Panc1 (cell line): ENCODE measurements around the gene SCAMP3. TPM values are rescaled to one million over a fixed set of nuclear protein-coding genes. Genes with fewer than 3 reads are reported as not detected.

ENCODE experiments used
- ATAC-seq: fragments of 200-7000 bp; cut with Tn5 transposase; 2 replicates; pipeline ENCODE4 v1.9.1; 2020; ENCODE audit warnings: mild to moderate bottlenecking, moderate library complexity
- BruUV-seq: library from RNA; stranded (reverse); fragments of 400-500 nt; replicated peaks from 2 replicates; lab custom pipeline; 2021; lab: Mats Ljungman, UMichigan
- CTCF ChIA-PET: fragments of 300-600 bp; sonication (Branson Sonifier 250); formaldehyde crosslinking; loops from one replicate; lab custom pipeline; 2022; ENCODE audit warnings: antibody characterized with exemption; lab: Charles Lee
- POLR2A ChIA-PET: fragments of 300-600 bp; sonication (Branson Sonifier 250); formaldehyde crosslinking; loops from one replicate; lab custom pipeline; 2022; ENCODE audit warnings: antibody characterized with exemption; lab: Charles Lee
- DNase-seq: peaks from one replicate; pipeline ENCODE4 v3.0.0-alpha.2; 2010; ENCODE audit warnings: low read depth, low spot score
- H3K27ac ChIP-seq: 2 replicates; pipeline ENCODE4 v1.5.1; 2011; ENCODE audit warnings: mild to moderate bottlenecking, low read length, inconsistent platforms
- H3K27me3 ChIP-seq: fragments of 200-500 bp; sonication (Bioruptor generic); 2 replicates; pipeline ENCODE4 v1.6.0; 2014; ENCODE audit warnings: low read length, inconsistent platforms; ENCODE audit not compliant: control insufficient read depth, insufficient read depth
- H3K36me3 ChIP-seq: fragments of 200-500 bp; sonication (Bioruptor generic); 2 replicates; pipeline ENCODE4 v1.5.1; 2014; ENCODE audit warnings: inconsistent platforms, mild to moderate bottlenecking, low read length, moderate library complexity; ENCODE audit not compliant: control insufficient read depth, insufficient read depth
- H3K4me1 ChIP-seq: 2 replicates; pipeline ENCODE4 v1.5.1; 2011; ENCODE audit warnings: inconsistent platforms, mild to moderate bottlenecking, low read length, moderate library complexity; ENCODE audit not compliant: control insufficient read depth, insufficient read depth
- H3K4me3 ChIP-seq, 2 experiments: 2 replicates each; pipeline ENCODE4 v1.5.1; 2011 to 2012; ENCODE audit warnings: low read depth in 2 of 2, low read length in 2 of 2, mild to moderate bottlenecking in 2 of 2, inconsistent platforms in 1 of 2, moderate library complexity in 1 of 2
- H3K9me3 ChIP-seq: fragments of 200-500 bp; sonication (Bioruptor generic); 2 replicates; pipeline ENCODE4 v1.5.1; 2014; ENCODE audit warnings: low read depth, mild to moderate bottlenecking, inconsistent platforms, low read length, moderate library complexity; ENCODE audit not compliant: control insufficient read depth, insufficient read depth
- CTCF ChIP-seq: fragments of 450-650 bp; IDR thresholded peaks from 2 replicates; pipeline ENCODE4 v1.5.1; 2017; ENCODE audit warnings: mild to moderate bottlenecking
- POLR2AphosphoS5 ChIP-seq: IDR thresholded peaks from 2 replicates; pipeline ENCODE4 v1.6.1; 2012; ENCODE audit warnings: mild to moderate bottlenecking, low read depth, low read length, moderate library complexity
- SIN3A ChIP-seq: IDR thresholded peaks from 2 replicates; pipeline ENCODE4 v1.6.1; 2012; ENCODE audit warnings: low read depth, mild to moderate bottlenecking, low read length, moderate library complexity, borderline replicate concordance; ENCODE audit not compliant: insufficient read depth
- TCF7L2 ChIP-seq: IDR thresholded peaks from 2 replicates; pipeline ENCODE4 v1.6.1; 2011; ENCODE audit warnings: mild to moderate bottlenecking, low read depth, low read length, inconsistent platforms
- in situ Hi-C: cut with HindIII; loops from 2 replicates; pipeline ENCODE4 v1.10.0; 2016; ENCODE audit warnings: low sequenced_read_pairs, low pct_unique_long_range_greater_than_20kb
- intact Hi-C: fragments of 100-400 bp; cut with micrococcal nuclease; formaldehyde crosslinking; loops from one replicate; pipeline ENCODE4 v1.10.0; 2022; ENCODE audit not compliant: unreplicated experiment
- total RNA-seq: library from RNA; stranded (reverse); gene quantifications from one replicate; pipeline ENCODE4 v1.2.1, GENCODE V29; 2021; ENCODE audit not compliant: unreplicated experiment
- TF ChIP-seq, protein P1 (sequence below), 2 experiments: IDR thresholded peaks; 2 replicates each; pipeline ENCODE4 v1.6.1; 2011 to 2012; ENCODE audit warnings: low read depth in 2 of 2, control low read depth in 1 of 2, low read length in 1 of 2, mild to moderate bottlenecking in 1 of 2, moderate library complexity in 1 of 2; ENCODE audit not compliant: insufficient read depth in 1 of 2

Gene SCAMP3
- total RNA-seq, 1 experiment from 2014 or later = 200 TPM

GRCh38 chr1:155255243-155256007 is 6.7 kb downstream of the SCAMP3 start, which contains the start of gene ENTREP3:
Gene ENTREP3 (minus strand): TSS chr1:155255483. CDS start chr1:155254877, 606 bp downstream.
- ATAC-seq = peak; percentile 87
- TF ChIP-seq TCF7L2 = no peak
- TF ChIP-seq POLR2AphosphoS5 = peak; percentile 74
- peak; percentile 74; the same call in 1 of the 2 replicates for TF ChIP-seq SIN3A
- TF ChIP-seq, protein P1, sequence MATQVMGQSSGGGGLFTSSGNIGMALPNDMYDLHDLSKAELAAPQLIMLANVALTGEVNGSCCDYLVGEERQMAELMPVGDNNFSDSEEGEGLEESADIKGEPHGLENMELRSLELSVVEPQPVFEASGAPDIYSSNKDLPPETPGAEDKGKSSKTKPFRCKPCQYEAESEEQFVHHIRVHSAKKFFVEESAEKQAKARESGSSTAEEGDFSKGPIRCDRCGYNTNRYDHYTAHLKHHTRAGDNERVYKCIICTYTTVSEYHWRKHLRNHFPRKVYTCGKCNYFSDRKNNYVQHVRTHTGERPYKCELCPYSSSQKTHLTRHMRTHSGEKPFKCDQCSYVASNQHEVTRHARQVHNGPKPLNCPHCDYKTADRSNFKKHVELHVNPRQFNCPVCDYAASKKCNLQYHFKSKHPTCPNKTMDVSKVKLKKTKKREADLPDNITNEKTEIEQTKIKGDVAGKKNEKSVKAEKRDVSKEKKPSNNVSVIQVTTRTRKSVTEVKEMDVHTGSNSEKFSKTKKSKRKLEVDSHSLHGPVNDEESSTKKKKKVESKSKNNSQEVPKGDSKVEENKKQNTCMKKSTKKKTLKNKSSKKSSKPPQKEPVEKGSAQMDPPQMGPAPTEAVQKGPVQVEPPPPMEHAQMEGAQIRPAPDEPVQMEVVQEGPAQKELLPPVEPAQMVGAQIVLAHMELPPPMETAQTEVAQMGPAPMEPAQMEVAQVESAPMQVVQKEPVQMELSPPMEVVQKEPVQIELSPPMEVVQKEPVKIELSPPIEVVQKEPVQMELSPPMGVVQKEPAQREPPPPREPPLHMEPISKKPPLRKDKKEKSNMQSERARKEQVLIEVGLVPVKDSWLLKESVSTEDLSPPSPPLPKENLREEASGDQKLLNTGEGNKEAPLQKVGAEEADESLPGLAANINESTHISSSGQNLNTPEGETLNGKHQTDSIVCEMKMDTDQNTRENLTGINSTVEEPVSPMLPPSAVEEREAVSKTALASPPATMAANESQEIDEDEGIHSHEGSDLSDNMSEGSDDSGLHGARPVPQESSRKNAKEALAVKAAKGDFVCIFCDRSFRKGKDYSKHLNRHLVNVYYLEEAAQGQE (IDR thresholded peaks at IDR 0.05; ENCODE audit: insufficient read depth in 1 of 2, low read depth in 2 of 2, low read length in 1 of 2) = 0 out of 4 replicates have a peak, but pooled peaks of 1 of the 2 experiments have one; percentile 9
- Histone ChIP-seq H3K4me3 (peak within 1 kb of the TSS; percentile 72 to 77), H3K36me3 (peaks cover 5% of the 10 kb centered on the region), H3K9me3 (no peaks in the 10 kb centered on the region), H3K4me1 (peaks cover 9% of the 10 kb centered on the region), H3K27me3 (no peaks in the 10 kb centered on the region), H3K27ac (peak within 1 kb of the TSS; percentile 87)
- no TSS peak for BruUV-seq
- ChIA-PET POLR2A (no interaction called here), CTCF (interaction anchor here (0.6 kb wide), 1 partner anchor 308 kb away, joined by 4 read pairs; no protein-coding TSS in a partner anchor)
- in situ Hi-C loops (no loop called here), intact Hi-C loops (no loop called here)
- DNase-seq = no peak

DNA sequence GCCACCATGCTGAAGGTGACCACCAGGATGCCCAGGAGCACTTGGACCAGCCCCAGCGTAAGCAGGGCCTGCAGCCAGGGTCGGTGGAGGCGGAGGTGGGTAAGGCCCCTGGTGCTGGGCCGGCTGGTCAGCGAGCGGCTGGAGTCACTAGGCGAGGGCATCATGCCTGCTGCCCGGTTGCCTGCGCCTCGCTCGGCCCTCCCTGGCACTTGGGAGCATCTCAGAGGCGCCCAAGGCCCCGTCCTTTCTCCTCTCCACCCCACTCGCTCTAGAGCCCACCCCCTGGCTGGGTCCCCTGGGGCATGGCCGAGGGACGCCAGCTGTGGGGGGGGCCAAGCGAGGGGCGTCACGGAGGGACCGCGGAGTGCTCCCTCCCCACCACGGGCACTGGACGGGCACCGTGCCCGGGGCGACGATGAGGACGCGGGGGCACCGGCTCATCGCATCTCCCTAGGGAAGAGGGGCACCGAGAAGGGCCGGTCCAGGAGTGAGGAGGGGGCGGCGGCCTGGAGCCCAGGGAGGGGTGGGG is 7.4 kb downstream of the SCAMP3 start:
- intact Hi-C loops (no loop called here), in situ Hi-C loops (no loop called here)
- no peak for TF ChIP-seq TCF7L2
- TF ChIP-seq, protein P1 (IDR thresholded peaks at IDR 0.05; ENCODE audit: insufficient read depth in 1 of 2, low read depth in 2 of 2, low read length in 1 of 2) = no peak
- TF ChIP-seq CTCF = no peak
- TF ChIP-seq SIN3A = no peak
- no peak for TF ChIP-seq POLR2AphosphoS5
- H3K4me1 ChIP-seq = peaks cover 8% of the 10 kb centered on the region
- DNase-seq (no peak), ATAC-seq (peak; percentile 8)
- H3K27ac ChIP-seq = peak overlapping the region; percentile 87
- peaks cover 5% of the 10 kb centered on the region for H3K36me3 ChIP-seq
- no peaks in the 10 kb centered on the region for H3K27me3 ChIP-seq
- H3K9me3 ChIP-seq = no peaks in the 10 kb centered on the region
- H3K4me3 ChIP-seq = peak overlapping the region; percentile 72 to 77
- no TSS peak for BruUV-seq
- POLR2A ChIA-PET = no interaction called here
- CTCF ChIA-PET = no interaction called here
